ENCODE results near the gene CLBA1.

Gene CLBA1

DNA sequence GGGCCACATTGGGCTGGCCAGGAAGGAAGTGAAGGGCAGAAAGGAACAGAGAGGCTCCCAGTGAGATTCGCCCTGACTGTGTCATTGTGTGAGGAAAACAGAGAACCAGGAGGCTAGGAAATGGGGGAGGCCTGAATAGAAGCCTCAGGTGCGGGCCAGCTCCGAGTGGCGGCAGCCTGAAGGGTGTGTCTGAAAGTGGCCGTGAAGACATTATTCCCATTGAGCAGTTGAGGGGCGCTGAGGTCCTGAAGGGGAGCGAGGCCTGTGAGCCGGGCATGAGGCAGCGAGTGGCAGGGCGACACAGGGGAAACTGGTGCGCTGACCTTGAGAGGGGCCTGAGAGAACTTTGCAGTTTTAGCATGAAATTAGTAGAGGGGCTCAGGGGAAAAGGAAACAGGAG lies 6.9 kb downstream of the CLBA1 start:
- no peak for DNase-seq (ENCODE audit: insufficient read length, low spot score)
- TF ChIP-seq, protein P1, sequence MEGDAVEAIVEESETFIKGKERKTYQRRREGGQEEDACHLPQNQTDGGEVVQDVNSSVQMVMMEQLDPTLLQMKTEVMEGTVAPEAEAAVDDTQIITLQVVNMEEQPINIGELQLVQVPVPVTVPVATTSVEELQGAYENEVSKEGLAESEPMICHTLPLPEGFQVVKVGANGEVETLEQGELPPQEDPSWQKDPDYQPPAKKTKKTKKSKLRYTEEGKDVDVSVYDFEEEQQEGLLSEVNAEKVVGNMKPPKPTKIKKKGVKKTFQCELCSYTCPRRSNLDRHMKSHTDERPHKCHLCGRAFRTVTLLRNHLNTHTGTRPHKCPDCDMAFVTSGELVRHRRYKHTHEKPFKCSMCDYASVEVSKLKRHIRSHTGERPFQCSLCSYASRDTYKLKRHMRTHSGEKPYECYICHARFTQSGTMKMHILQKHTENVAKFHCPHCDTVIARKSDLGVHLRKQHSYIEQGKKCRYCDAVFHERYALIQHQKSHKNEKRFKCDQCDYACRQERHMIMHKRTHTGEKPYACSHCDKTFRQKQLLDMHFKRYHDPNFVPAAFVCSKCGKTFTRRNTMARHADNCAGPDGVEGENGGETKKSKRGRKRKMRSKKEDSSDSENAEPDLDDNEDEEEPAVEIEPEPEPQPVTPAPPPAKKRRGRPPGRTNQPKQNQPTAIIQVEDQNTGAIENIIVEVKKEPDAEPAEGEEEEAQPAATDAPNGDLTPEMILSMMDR (IDR thresholded peaks at IDR 0.05; ENCODE audit: insufficient read depth, missing control alignments) = no peak
- no peak for FAIRE-seq

DNA sequence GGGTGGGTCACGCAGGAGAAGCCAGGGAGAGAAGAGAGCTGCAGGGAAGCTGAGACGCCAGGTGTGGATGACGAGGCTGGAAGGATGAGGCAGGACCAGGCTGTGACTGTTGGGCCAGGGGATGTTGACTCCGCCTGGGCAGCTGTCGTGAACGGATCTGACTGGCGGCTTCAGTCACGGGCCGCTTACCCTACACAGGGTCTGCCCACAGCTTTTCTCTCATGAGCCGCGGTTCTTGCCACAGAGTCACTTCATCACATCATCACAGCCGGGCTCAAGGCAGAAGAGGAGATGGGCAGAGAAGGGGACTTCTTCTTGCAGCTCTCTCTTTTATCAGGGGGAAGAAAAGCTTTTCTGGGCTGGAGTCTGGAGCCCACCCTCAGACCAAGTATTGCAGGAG lies 7.7 kb downstream of the CLBA1 start:
- TF ChIP-seq, protein P1 (IDR thresholded peaks at IDR 0.05; ENCODE audit: insufficient read depth, missing control alignments) = no peak
- DNase-seq (ENCODE audit: insufficient read length, low spot score) = no peak
- FAIRE-seq = no peak

GRCh38 chr14:104993808-104994591 lies 8.4 kb downstream of the CLBA1 start:
- DNase-seq (ENCODE audit: insufficient read length, low spot score) (no peak), FAIRE-seq (no peak)

GRCh38 chr14:104994978-104995377 lies 9.4 kb downstream of the CLBA1 start:
- DNase-seq (ENCODE audit: insufficient read length, low spot score) (no peak), FAIRE-seq (no peak)
- TF ChIP-seq, protein P1 (IDR thresholded peaks at IDR 0.05; ENCODE audit: insufficient read depth, missing control alignments) = no peak

More at GRCh38 chr14:104993808-104994591, 8.4 kb downstream of the CLBA1 start:
- TF ChIP-seq, protein P1 (IDR thresholded peaks at IDR 0.05; ENCODE audit: insufficient read depth, missing control alignments) = no peak

DNA sequence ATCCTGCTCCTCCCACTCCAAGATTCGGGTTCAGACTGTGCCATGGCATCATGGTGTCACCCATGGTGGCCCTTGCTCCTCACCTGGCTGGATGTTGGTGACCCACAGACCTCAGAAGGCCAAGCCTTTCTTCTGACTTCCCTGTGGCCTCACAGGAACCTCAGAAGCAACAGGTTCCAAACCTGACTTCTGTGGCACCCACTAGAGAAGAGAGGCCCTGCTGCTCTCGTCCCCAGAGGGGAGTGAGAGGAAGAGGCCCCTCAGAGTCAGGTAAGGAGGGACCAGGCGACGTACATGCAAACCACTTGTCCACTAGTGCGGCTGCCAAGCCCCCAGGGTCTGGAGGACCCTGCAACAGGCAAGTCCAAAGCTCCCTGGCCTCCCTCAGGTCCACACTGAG lies 10.4 kb downstream of the CLBA1 start:
- FAIRE-seq = no peak
- TF ChIP-seq, protein P1 (IDR thresholded peaks at IDR 0.05; ENCODE audit: insufficient read depth, missing control alignments) = no peak
- no peak for DNase-seq (ENCODE audit: insufficient read length, low spot score)

- DNase-seq (ENCODE audit: insufficient read length, low spot score) = no peak
- TF ChIP-seq, protein P1 (IDR thresholded peaks at IDR 0.05; ENCODE audit: insufficient read depth, missing control alignments) = no peak
- no peak for FAIRE-seq
These were observed 10.9 kb downstream of the CLBA1 start for GRCh38 chr14:104996483-104996882.

- TF ChIP-seq, protein P1 (IDR thresholded peaks at IDR 0.05; ENCODE audit: insufficient read depth, missing control alignments) = no peak
- no peak for FAIRE-seq
- no peak for DNase-seq (ENCODE audit: insufficient read length, low spot score)
These were observed 13.2 kb downstream of the CLBA1 start for GRCh38 chr14:104998801-104999200.

Measured in D721Med (cell line).